Type B pancreatic cell (in vitro differentiated cells): Measurements from ENCODE around the gene SLC37A4. TPM values are rescaled to one million over a fixed set of nuclear protein-coding genes. Genes with fewer than 3 reads are reported as not detected.

Experiments
- DNase-seq: peaks from one replicate; pipeline ENCODE4 v3.0.0; 2021; ENCODE audit warnings: mixed read lengths; ENCODE audit not compliant: unreplicated experiment; ENCODE audit errors: extremely low spot score
- H3K27ac Mint-ChIP-seq: 2 replicates; pipeline ENCODE4 v1.8.0; 2021; ENCODE audit warnings: mild to moderate bottlenecking, mixed read lengths
- H3K27me3 Mint-ChIP-seq: 2 replicates; pipeline ENCODE4 v1.8.0; 2021; ENCODE audit warnings: mixed read lengths
- H3K36me3 Mint-ChIP-seq: 2 replicates; pipeline ENCODE4 v1.8.0; 2021; ENCODE audit warnings: mixed read lengths
- H3K4me1 Mint-ChIP-seq: one replicate; pipeline ENCODE4 v1.8.0; 2021; ENCODE audit warnings: mixed read lengths; ENCODE audit not compliant: unreplicated experiment
- H3K4me3 Mint-ChIP-seq: 2 replicates; pipeline ENCODE4 v1.8.0; 2021; ENCODE audit warnings: mild to moderate bottlenecking, mixed read lengths
- H3K9me3 Mint-ChIP-seq: 2 replicates; pipeline ENCODE4 v1.8.0; 2021; ENCODE audit warnings: mixed read lengths
- CTCF ChIP-seq: fragments of 200-600 bp; sonication (generic); conservative IDR thresholded peaks from 2 replicates; pipeline ENCODE4 v1.5.0; 2021; ENCODE audit warnings: antibody characterized with exemption, mild to moderate bottlenecking
- total RNA-seq: library from RNA; stranded (reverse); gene quantifications from 2 replicates; pipeline ENCODE4 v1.2.1, GENCODE V29; 2021; ENCODE audit warnings: low replicate concordance

SLC37A4 gene
- total RNA-seq, 1 donor from 2014 or later: 41.4 TPM

- Mint-ChIP-seq H3K9me3 (no peaks in the 10 kb centered on the region), H3K27me3 (no peaks in the 10 kb centered on the region), H3K36me3 (peaks cover 15% of the 10 kb centered on the region), H3K27ac (no peak overlapping the region), H3K4me1 (no peaks in the 10 kb centered on the region), H3K4me3 (no peak overlapping the region)
- no peak for DNase-seq
- TF ChIP-seq CTCF: no peak
Observed at GRCh38 chr11:119048644-119049043, 18.0 kb upstream of the SLC37A4 start.

- no peaks in the 10 kb centered on the region for H3K27me3 Mint-ChIP-seq
- no peak overlapping the region for H3K4me3 Mint-ChIP-seq
- no peak for DNase-seq
- H3K4me1 Mint-ChIP-seq: no peaks in the 10 kb centered on the region
- TF ChIP-seq CTCF: no peak
- no peaks in the 10 kb centered on the region for H3K9me3 Mint-ChIP-seq
- H3K36me3 Mint-ChIP-seq: peaks cover 5% of the 10 kb centered on the region
- H3K27ac Mint-ChIP-seq: no peak overlapping the region
Observed at GRCh38 chr11:119047205-119047604, 16.5 kb upstream of the SLC37A4 start.

- H3K4me1 Mint-ChIP-seq: no peaks in the 10 kb centered on the region
- peaks cover 3% of the 10 kb centered on the region for H3K36me3 Mint-ChIP-seq
- H3K4me3 Mint-ChIP-seq: no peak overlapping the region
- TF ChIP-seq CTCF: no peak
- no peak for DNase-seq
- no peaks in the 10 kb centered on the region for H3K27me3 Mint-ChIP-seq
- no peak overlapping the region for H3K27ac Mint-ChIP-seq
- no peaks in the 10 kb centered on the region for H3K9me3 Mint-ChIP-seq
Observed at GRCh38 chr11:119046489-119046888, 15.8 kb upstream of the SLC37A4 start.

- H3K4me1 Mint-ChIP-seq: no peaks in the 10 kb centered on the region
- DNase-seq: no peak
- no peaks in the 10 kb centered on the region for H3K9me3 Mint-ChIP-seq
- no peaks in the 10 kb centered on the region for H3K27me3 Mint-ChIP-seq
- peak; percentile 62 for TF ChIP-seq CTCF
- H3K4me3 Mint-ChIP-seq: no peak overlapping the region
- no peak overlapping the region for H3K27ac Mint-ChIP-seq
- H3K36me3 Mint-ChIP-seq: peaks cover 3% of the 10 kb centered on the region
Observed at GRCh38 chr11:119044708-119045107, 14.0 kb upstream of the SLC37A4 start.

GRCh38 chr11:119042927-119043326, 12.2 kb upstream of the SLC37A4 start:
- DNase-seq: no peak
- no peak for TF ChIP-seq CTCF
- no peaks in the 10 kb centered on the region for H3K9me3 Mint-ChIP-seq
- no peak overlapping the region for H3K4me3 Mint-ChIP-seq
- H3K36me3 Mint-ChIP-seq: peaks cover 3% of the 10 kb centered on the region
- no peak overlapping the region for H3K27ac Mint-ChIP-seq
- no peaks in the 10 kb centered on the region for H3K4me1 Mint-ChIP-seq
- H3K27me3 Mint-ChIP-seq: no peaks in the 10 kb centered on the region
